Prostate gland (tissue), 2 donors: ENCODE data around the gene RBM38.

Experiments
- POLR2AphosphoS5 ChIP-seq: sonication (generic); formaldehyde crosslinking; IDR thresholded peaks from one replicate; pipeline ENCODE4 v1.6.1; 2017; ENCODE audit warnings: antibody characterized with exemption
- TF ChIP-seq, protein P1 (sequence below), 4 experiments: fragments of 200-600 bp in 2 of 4; fragments of 450-650 bp in 2 of 4; sonication (generic) in 2 of 4; IDR thresholded peaks; 1 replicate in 3 of 4; 2 replicates in 1 of 4; pipeline ENCODE4 v1.5.1; 2016 to 2019; ENCODE audit warnings: antibody characterized with exemption in 4 of 4, mild to moderate bottlenecking in 2 of 4, moderate library complexity in 2 of 4

DNA sequence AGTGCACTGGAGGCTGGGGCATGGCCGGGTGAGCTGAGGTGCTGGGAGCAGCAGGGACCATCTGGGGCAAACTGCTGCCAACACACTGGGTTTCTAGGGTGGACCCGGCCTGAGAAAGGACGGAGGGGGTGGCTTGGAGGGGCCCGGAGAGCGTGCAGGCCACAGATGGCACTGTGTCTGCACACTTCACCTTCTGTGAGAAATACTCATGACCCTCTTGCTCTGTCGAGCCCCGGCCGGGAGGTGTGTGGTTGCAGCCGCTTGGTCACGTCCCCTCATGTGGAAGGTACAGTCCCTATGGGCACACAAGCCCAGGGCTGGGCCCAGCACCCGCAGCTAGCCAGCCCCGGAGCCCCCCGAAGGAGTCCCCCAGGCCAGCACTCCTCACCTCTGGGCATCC, 59.7 kb downstream of the RBM38 start:
- TF ChIP-seq, protein P1, sequence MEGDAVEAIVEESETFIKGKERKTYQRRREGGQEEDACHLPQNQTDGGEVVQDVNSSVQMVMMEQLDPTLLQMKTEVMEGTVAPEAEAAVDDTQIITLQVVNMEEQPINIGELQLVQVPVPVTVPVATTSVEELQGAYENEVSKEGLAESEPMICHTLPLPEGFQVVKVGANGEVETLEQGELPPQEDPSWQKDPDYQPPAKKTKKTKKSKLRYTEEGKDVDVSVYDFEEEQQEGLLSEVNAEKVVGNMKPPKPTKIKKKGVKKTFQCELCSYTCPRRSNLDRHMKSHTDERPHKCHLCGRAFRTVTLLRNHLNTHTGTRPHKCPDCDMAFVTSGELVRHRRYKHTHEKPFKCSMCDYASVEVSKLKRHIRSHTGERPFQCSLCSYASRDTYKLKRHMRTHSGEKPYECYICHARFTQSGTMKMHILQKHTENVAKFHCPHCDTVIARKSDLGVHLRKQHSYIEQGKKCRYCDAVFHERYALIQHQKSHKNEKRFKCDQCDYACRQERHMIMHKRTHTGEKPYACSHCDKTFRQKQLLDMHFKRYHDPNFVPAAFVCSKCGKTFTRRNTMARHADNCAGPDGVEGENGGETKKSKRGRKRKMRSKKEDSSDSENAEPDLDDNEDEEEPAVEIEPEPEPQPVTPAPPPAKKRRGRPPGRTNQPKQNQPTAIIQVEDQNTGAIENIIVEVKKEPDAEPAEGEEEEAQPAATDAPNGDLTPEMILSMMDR (IDR thresholded peaks at IDR 0.05) = no peak
- no peak for TF ChIP-seq POLR2AphosphoS5
